Measurements from ENCODE around the gene NOL4L. TPM values are rescaled to one million over a fixed set of nuclear protein-coding genes. Genes with fewer than 3 reads are reported as not detected.
A peak's percentile ranks its signal among the peaks of the same experiment; 100 is the strongest.
"Not testable (repeated sequence)": the region's sequence is repeated elsewhere in the genome, so short reads cannot be mapped to it uniquely, and the experiment has no call there.

The NOL4L gene
- total RNA-seq, 1 donor from 2014 or later = 18.0 TPM

- Mint-ChIP-seq H3K36me3 (ENCODE audit: low read depth) (no peaks in the 10 kb centered on the region), H3K9me3 (no peaks in the 10 kb centered on the region), H3K27me3 (no peaks in the 10 kb centered on the region), H3K4me1 (peaks cover 7% of the 10 kb centered on the region), H3K27ac (no peak overlapping the region), H3K4me3 (no peak overlapping the region)
- DNase-seq = no peak
- intact Hi-C loops (cut with micrococcal nuclease) = no loop called here
Observed at GRCh38 chr20:32474009-32474716, 111.0 kb downstream of the NOL4L start.

- Mint-ChIP-seq H3K27me3 (no peaks in the 10 kb centered on the region), H3K4me3 (no peak overlapping the region), H3K36me3 (ENCODE audit: low read depth) (no peaks in the 10 kb centered on the region), H3K4me1 (peaks cover 7% of the 10 kb centered on the region), H3K27ac (no peak overlapping the region), H3K9me3 (no peaks in the 10 kb centered on the region)
- intact Hi-C loops (cut with micrococcal nuclease) = no loop called here
- DNase-seq = no peak
Observed at GRCh38 chr20:32473231-32474008, 111.7 kb downstream of the NOL4L start.

- Mint-ChIP-seq H3K27me3 (no peaks in the 10 kb centered on the region), H3K4me3 (no peak overlapping the region), H3K36me3 (ENCODE audit: low read depth) (no peaks in the 10 kb centered on the region), H3K4me1 (peaks cover 7% of the 10 kb centered on the region), H3K9me3 (no peaks in the 10 kb centered on the region), H3K27ac (no peak overlapping the region)
- DNase-seq = no peak
- intact Hi-C loops (cut with micrococcal nuclease) = no loop called here
Observed at GRCh38 chr20:32472581-32473207, 112.4 kb downstream of the NOL4L start.

GRCh38 chr20:32470940-32471339, 114.2 kb downstream of the NOL4L start:
- no peak overlapping the region for H3K27ac Mint-ChIP-seq
- H3K9me3 Mint-ChIP-seq = no peaks in the 10 kb centered on the region
- no peaks in the 10 kb centered on the region for H3K36me3 Mint-ChIP-seq (ENCODE audit: low read depth)
- no peaks in the 10 kb centered on the region for H3K27me3 Mint-ChIP-seq
- intact Hi-C loops (cut with micrococcal nuclease) = no loop called here
- H3K4me1 Mint-ChIP-seq = no peaks in the 10 kb centered on the region
- no peak overlapping the region for H3K4me3 Mint-ChIP-seq
- DNase-seq = no peak

GRCh38 chr20:32470025-32470861, 114.9 kb downstream of the NOL4L start:
- Mint-ChIP-seq H3K4me1 (no peaks in the 10 kb centered on the region), H3K36me3 (ENCODE audit: low read depth) (no peaks in the 10 kb centered on the region), H3K27me3 (no peaks in the 10 kb centered on the region), H3K27ac (no peak overlapping the region), H3K4me3 (no peak overlapping the region), H3K9me3 (no peaks in the 10 kb centered on the region)
- intact Hi-C loops (cut with micrococcal nuclease) = no loop called here
- peak; percentile 67 for DNase-seq

- no peaks in the 10 kb centered on the region for H3K36me3 Mint-ChIP-seq (ENCODE audit: low read depth)
- no peak overlapping the region for H3K27ac Mint-ChIP-seq
Observed at GRCh38 chr20:32468860-32469259, 116.3 kb downstream of the NOL4L start.

GRCh38 chr20:32468313-32468640, 116.9 kb downstream of the NOL4L start:
- Mint-ChIP-seq H3K4me1 (no peaks in the 10 kb centered on the region), H3K9me3 (no peaks in the 10 kb centered on the region), H3K27me3 (no peaks in the 10 kb centered on the region), H3K36me3 (ENCODE audit: low read depth) (no peaks in the 10 kb centered on the region), H3K27ac (no peak overlapping the region), H3K4me3 (no peak overlapping the region)
- no peak for DNase-seq
- intact Hi-C loops (cut with micrococcal nuclease) = no loop called here

More at GRCh38 chr20:32468860-32469259, 116.3 kb downstream of the NOL4L start:
- Mint-ChIP-seq H3K4me1 (no peaks in the 10 kb centered on the region), H3K27me3 (no peaks in the 10 kb centered on the region), H3K9me3 (no peaks in the 10 kb centered on the region), H3K4me3 (no peak overlapping the region)
- intact Hi-C loops (cut with micrococcal nuclease) = no loop called here
- no peak for DNase-seq

GRCh38 chr20:32467506-32468312, 117.4 kb downstream of the NOL4L start:
- DNase-seq = no peak
- Mint-ChIP-seq H3K4me1 (no peaks in the 10 kb centered on the region), H3K9me3 (no peaks in the 10 kb centered on the region), H3K27me3 (no peaks in the 10 kb centered on the region), H3K27ac (no peak overlapping the region), H3K4me3 (no peak overlapping the region), H3K36me3 (ENCODE audit: low read depth) (no peaks in the 10 kb centered on the region)
- intact Hi-C loops (cut with micrococcal nuclease) = no loop called here

GRCh38 chr20:32466739-32467505, 118.2 kb downstream of the NOL4L start:
- no peak overlapping the region for H3K27ac Mint-ChIP-seq
- H3K27me3 Mint-ChIP-seq = no peaks in the 10 kb centered on the region
- H3K36me3 Mint-ChIP-seq (ENCODE audit: low read depth) = no peaks in the 10 kb centered on the region
- H3K4me3 Mint-ChIP-seq = no peak overlapping the region
- H3K4me1 Mint-ChIP-seq = no peaks in the 10 kb centered on the region
- intact Hi-C loops (cut with micrococcal nuclease) = no loop called here
- no peak for DNase-seq
- H3K9me3 Mint-ChIP-seq = no peaks in the 10 kb centered on the region

- H3K27ac Mint-ChIP-seq; DNase-seq; H3K4me3 Mint-ChIP-seq; intact Hi-C loops (cut with micrococcal nuclease); H3K36me3 Mint-ChIP-seq (ENCODE audit: low read depth); H3K4me1 Mint-ChIP-seq; H3K9me3 Mint-ChIP-seq; H3K27me3 Mint-ChIP-seq: not testable (repeated sequence)
Observed at GRCh38 chr20:32465901-32466675, 119.0 kb downstream of the NOL4L start.

GRCh38 chr20:32465092-32465900, 119.8 kb downstream of the NOL4L start:
- H3K4me1 Mint-ChIP-seq = no peaks in the 10 kb centered on the region
- DNase-seq = no peak
- intact Hi-C loops (cut with micrococcal nuclease) = no loop called here
- H3K4me3 Mint-ChIP-seq = no peak overlapping the region
- no peaks in the 10 kb centered on the region for H3K27me3 Mint-ChIP-seq
- no peaks in the 10 kb centered on the region for H3K36me3 Mint-ChIP-seq (ENCODE audit: low read depth)
- H3K9me3 Mint-ChIP-seq = no peaks in the 10 kb centered on the region
- no peak overlapping the region for H3K27ac Mint-ChIP-seq

Data from activated CD4-positive, alpha-beta T cell treated with anti-CD3 and anti-CD28 coated beads, Interleukin-2, amount 10 ng/mL, durations not matched to agents 24 days and 14 days (primary cell).